ENCODE data around the gene SLC6A6. TPM values are rescaled to one million over a fixed set of nuclear protein-coding genes. Genes with fewer than 3 reads are reported as not detected.

Gene SLC6A6
- polyA plus RNA-seq, 1 of the 3 experiments (the other 2 are of a cell fraction) = 19.1 TPM

GRCh38 chr3:14434126-14434497, 31.7 kb downstream of the SLC6A6 start:
- Histone ChIP-seq H3F3A (replicated peaks; ENCODE audit: insufficient read depth) (peaks cover 13% of the 10 kb centered on the region), H3K4me2 (peak overlapping the region; percentile 41; the same call in 1 of the 2 replicates), H2AFZ (ENCODE audit: low read depth) (no peak overlapping the region), H3K9me2 (no peaks in the 10 kb centered on the region), H3K9ac (no peak overlapping the region), H3K9me3 (no peaks in the 10 kb centered on the region), H3K79me2 (ENCODE audit: insufficient read depth) (peaks cover 26% of the 10 kb centered on the region), H3K27ac (ENCODE audit: low read depth in 2 of 2, low read length in 1 of 2) (no peak overlapping the region), H3K4me1 (ENCODE audit: control insufficient read depth in 1 of 2, insufficient read depth in 2 of 2, low read depth in 1 of 2, low read length in 1 of 2) (peaks cover 41 to 54% of the 10 kb centered on the region in 2 experiments), H4K20me1 (ENCODE audit: insufficient read depth) (peaks cover 7% of the 10 kb centered on the region), H3K4me3 (ENCODE audit: low read depth in 2 of 2, low read length in 1 of 2) (no peak overlapping the region), H3K36me3 (replicated peaks in 1 of 2; ENCODE audit: control insufficient read depth in 1 of 2, insufficient read depth in 2 of 2, low read length in 1 of 2) (peaks cover 0 to 8% of the 10 kb centered on the region in 2 experiments), H3K27me3 (ENCODE audit: insufficient read depth) (no peaks in the 10 kb centered on the region)
- ChIA-PET CTCF (interaction anchor here (1.7 to 2.0 kb wide), 2 partner anchors 173 to 231 kb away, joined by 6 to 8 read pairs; no protein-coding TSS in a partner anchor), POLR2A (no interaction called here)
- 58% methylated on average over 4 of the region's 4 CpGs for WGBS (ENCODE audit: low lambda C conversion rate)
- no peak for DNase-seq
- no peak for TF ChIP-seq EP300 (IDR thresholded peaks at IDR 0.05; ENCODE audit: borderline replicate concordance in 1 of 2, low read depth in 1 of 2, low read length in 1 of 2)
- TF ChIP-seq SIN3A (IDR thresholded peaks at IDR 0.05; ENCODE audit: borderline replicate concordance, low read depth, low read length) = no peak
- TF ChIP-seq SMC3 (IDR thresholded peaks at IDR 0.05; ENCODE audit: low read depth, low read length) = no peak
- TF ChIP-seq MEF2A (IDR thresholded peaks at IDR 0.05; ENCODE audit: borderline replicate concordance, low read depth) = no peak

GRCh38 chr3:14434498-14435151, 32.2 kb downstream of the SLC6A6 start:
- WGBS (ENCODE audit: low lambda C conversion rate) = 82% methylated on average over 12 of the region's 12 CpGs
- H3K9me2 ChIP-seq = no peaks in the 10 kb centered on the region
- peaks cover 13% of the 10 kb centered on the region for H3F3A ChIP-seq (replicated peaks; ENCODE audit: insufficient read depth)
- H3K9me3 ChIP-seq = no peaks in the 10 kb centered on the region
- H3K4me1 ChIP-seq (ENCODE audit: control insufficient read depth in 1 of 2, insufficient read depth in 2 of 2, low read depth in 1 of 2, low read length in 1 of 2) = peaks cover 44 to 59% of the 10 kb centered on the region in 2 experiments
- CTCF ChIA-PET = interaction anchor here (1.7 kb wide), 1 partner anchor 231 kb away, joined by 6 read pairs; no protein-coding TSS in a partner anchor
- H3K27ac ChIP-seq (ENCODE audit: low read depth in 2 of 2, low read length in 1 of 2) = no peak overlapping the region
- peaks cover 0 to 8% of the 10 kb centered on the region in 2 experiments for H3K36me3 ChIP-seq (replicated peaks in 1 of 2; ENCODE audit: control insufficient read depth in 1 of 2, insufficient read depth in 2 of 2, low read length in 1 of 2)
- no peak for DNase-seq
- H4K20me1 ChIP-seq (ENCODE audit: insufficient read depth) = peaks cover 10% of the 10 kb centered on the region
- peak overlapping the region; percentile 41; the same call in 1 of the 2 replicates for H3K4me2 ChIP-seq
- POLR2A ChIA-PET = no interaction called here
- H2AFZ ChIP-seq (ENCODE audit: low read depth) = no peak overlapping the region
- no peak overlapping the region for H3K9ac ChIP-seq
- no peak overlapping the region for H3K4me3 ChIP-seq (ENCODE audit: low read depth in 2 of 2, low read length in 1 of 2)
- no peaks in the 10 kb centered on the region for H3K27me3 ChIP-seq (ENCODE audit: insufficient read depth)
- peaks cover 26% of the 10 kb centered on the region for H3K79me2 ChIP-seq (ENCODE audit: insufficient read depth)
- TF ChIP-seq NRF1 (IDR thresholded peaks at IDR 0.05; ENCODE audit: low read depth, low read length) (no peak), ELF1 (IDR thresholded peaks at IDR 0.05) (no peak), SMC3 (IDR thresholded peaks at IDR 0.05; ENCODE audit: low read depth, low read length) (no peak), TCF12 (IDR thresholded peaks at IDR 0.05) (no peak), RFX5 (IDR thresholded peaks at IDR 0.05; ENCODE audit: low read length) (no peak), JUND (IDR thresholded peaks at IDR 0.05) (no peak)

- no peak for TF ChIP-seq MEF2A (IDR thresholded peaks at IDR 0.05; ENCODE audit: borderline replicate concordance, low read depth)
- no peak for TF ChIP-seq SMC3 (IDR thresholded peaks at IDR 0.05; ENCODE audit: low read depth, low read length)
- TF ChIP-seq RCOR1 (IDR thresholded peaks at IDR 0.05; ENCODE audit: low read length) = no peak
- TF ChIP-seq NRF1 (IDR thresholded peaks at IDR 0.05; ENCODE audit: low read depth, low read length) = no peak
- TF ChIP-seq GABPA (IDR thresholded peaks at IDR 0.05; ENCODE audit: low read depth) = no peak
- TF ChIP-seq USF2 (IDR thresholded peaks at IDR 0.05; ENCODE audit: borderline replicate concordance, low read depth, low read length) = no peak
- no peak for TF ChIP-seq MAX (IDR thresholded peaks at IDR 0.05; ENCODE audit: low read depth)
- no peak for TF ChIP-seq TAF1 (IDR thresholded peaks at IDR 0.05; ENCODE audit: borderline replicate concordance, low read depth, low read length)
- no peak for TF ChIP-seq PBX3 (IDR thresholded peaks at IDR 0.05)
- no peak for TF ChIP-seq EZH2phosphoT487 (IDR thresholded peaks at IDR 0.05; ENCODE audit: borderline replicate concordance, low read depth)
- TF ChIP-seq RXRA (IDR thresholded peaks at IDR 0.05; ENCODE audit: borderline replicate concordance, low read depth) = no peak
- ChIA-PET POLR2A (no interaction called here), CTCF (interaction anchor here (5.3 kb wide), 1 partner anchor 232 kb away, joined by 26 read pairs; no protein-coding TSS in a partner anchor)
- H3K4me2 ChIP-seq = 0 out of 2 replicates have a peak overlapping the region, but pooled peaks have one; percentile 41
- no peak for DNase-seq
- no peak overlapping the region for H3K4me3 ChIP-seq (ENCODE audit: low read depth in 2 of 2, low read length in 1 of 2)
- H3K27ac ChIP-seq (ENCODE audit: low read depth in 2 of 2, low read length in 1 of 2) = no peak overlapping the region
- H3K9me3 ChIP-seq = no peaks in the 10 kb centered on the region
- peaks cover 13% of the 10 kb centered on the region for H3F3A ChIP-seq (replicated peaks; ENCODE audit: insufficient read depth)
- H3K79me2 ChIP-seq (ENCODE audit: insufficient read depth) = peaks cover 23% of the 10 kb centered on the region
- 86% methylated on average over 18 of the region's 18 CpGs for WGBS (ENCODE audit: low lambda C conversion rate)
- peaks cover 51 to 67% of the 10 kb centered on the region in 2 experiments for H3K4me1 ChIP-seq (ENCODE audit: control insufficient read depth in 1 of 2, insufficient read depth in 2 of 2, low read depth in 1 of 2, low read length in 1 of 2)
- peaks cover 0 to 8% of the 10 kb centered on the region in 2 experiments for H3K36me3 ChIP-seq (replicated peaks in 1 of 2; ENCODE audit: control insufficient read depth in 1 of 2, insufficient read depth in 2 of 2, low read length in 1 of 2)
- H4K20me1 ChIP-seq (ENCODE audit: insufficient read depth) = peaks cover 13% of the 10 kb centered on the region
- no peak overlapping the region for H2AFZ ChIP-seq (ENCODE audit: low read depth)
- H3K9me2 ChIP-seq = no peaks in the 10 kb centered on the region
- H3K9ac ChIP-seq = no peak overlapping the region
- no peaks in the 10 kb centered on the region for H3K27me3 ChIP-seq (ENCODE audit: insufficient read depth)
These were observed 33.0 kb downstream of the SLC6A6 start for GRCh38 chr3:14435175-14436014.

All from SK-N-SH (cell line).